GM21423 (cell line): Measurements from ENCODE around the gene GIMAP2.
A peak's percentile ranks its signal among the peaks of the same experiment; 100 is the strongest.

Experiments
- ATAC-seq: cut with Tn5 transposase; IDR thresholded peaks from one replicate; pipeline ENCODE4 v1.9.1; 2021; ENCODE audit warnings: mild to moderate bottlenecking, moderate library complexity; ENCODE audit not compliant: unreplicated experiment

The GIMAP2 gene

DNA sequence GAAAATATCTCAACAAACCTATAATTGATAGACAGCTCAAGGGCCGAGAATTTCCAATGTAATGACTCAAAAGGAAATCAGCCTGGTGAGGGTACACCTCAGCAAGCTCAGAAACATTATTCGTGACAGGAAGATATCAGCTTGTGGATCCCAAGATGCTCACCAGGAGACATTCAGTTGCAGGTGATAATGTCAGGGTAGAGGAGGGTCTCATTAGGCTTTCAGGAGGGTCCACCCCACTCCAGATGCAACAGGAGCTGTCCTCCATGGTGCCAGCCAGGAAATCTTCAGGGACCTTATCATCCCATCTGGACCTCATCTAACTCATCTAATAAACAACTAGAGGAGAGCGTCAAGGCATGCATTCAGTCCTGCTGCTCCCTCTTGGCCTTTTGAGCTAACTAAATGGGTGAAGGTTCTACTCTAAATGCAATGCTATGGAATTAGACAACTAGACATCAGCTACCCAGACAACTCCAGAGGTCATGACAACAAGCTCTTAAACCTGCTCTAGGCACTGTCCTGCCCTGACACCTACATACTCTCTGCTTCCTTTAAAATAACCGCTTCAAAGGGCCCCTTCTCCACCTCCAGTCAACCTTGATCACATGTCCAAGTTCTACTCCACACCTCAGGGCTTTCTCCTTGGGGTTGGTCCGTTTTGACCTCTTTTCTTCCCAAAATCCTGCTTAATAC, 47.4 kb downstream of the GIMAP2 start:
- ATAC-seq, result no peak

DNA sequence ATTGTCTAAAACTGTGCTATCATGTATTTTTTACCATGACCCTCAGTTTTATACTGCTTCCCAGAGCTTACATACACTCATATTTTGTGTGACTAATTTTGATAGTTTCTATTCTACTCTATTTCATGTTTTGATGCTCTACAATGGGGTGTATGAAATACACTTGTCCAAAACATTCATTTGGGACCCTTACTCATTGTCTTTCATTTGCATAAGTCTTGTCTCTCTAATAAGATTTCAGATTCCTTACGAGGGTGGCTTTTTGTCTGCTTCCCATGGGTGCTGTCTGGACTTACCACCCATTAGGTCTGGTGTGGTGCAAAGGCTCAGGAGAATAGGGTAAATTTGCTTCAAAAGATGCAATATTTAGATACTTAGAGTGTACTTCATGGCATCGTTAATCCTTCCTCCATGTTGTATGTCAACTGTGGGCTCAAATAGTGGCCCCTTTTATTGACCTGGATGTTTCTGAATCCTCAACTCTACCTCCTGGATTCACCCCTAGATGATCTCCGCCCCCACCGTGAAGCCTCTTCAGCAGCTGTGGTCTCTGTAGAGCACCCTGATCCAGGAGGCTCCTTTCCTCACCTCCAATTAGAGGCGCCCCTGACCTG, 48.1 kb downstream of the GIMAP2 start:
- no peak for ATAC-seq

DNA sequence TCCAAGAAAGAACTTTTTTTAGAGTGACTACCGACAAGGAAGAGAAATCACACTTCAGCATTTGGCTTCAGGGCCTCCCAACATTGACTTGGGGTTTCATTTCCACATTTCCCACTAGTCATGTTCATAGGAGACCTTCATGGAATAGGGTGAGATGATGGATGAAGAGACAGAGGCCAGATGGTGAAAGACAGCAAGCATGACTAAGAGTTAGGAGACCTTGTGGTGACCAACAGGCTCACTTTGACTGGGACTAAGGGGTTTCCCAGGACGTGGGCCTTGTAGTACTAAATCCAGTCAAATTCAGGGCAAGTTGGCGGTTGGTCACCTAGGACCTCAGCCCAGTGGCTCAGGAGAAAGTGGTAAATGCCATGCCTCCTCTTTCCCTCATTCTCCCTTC, 48.7 kb downstream of the GIMAP2 start:
- ATAC-seq, result no peak

DNA sequence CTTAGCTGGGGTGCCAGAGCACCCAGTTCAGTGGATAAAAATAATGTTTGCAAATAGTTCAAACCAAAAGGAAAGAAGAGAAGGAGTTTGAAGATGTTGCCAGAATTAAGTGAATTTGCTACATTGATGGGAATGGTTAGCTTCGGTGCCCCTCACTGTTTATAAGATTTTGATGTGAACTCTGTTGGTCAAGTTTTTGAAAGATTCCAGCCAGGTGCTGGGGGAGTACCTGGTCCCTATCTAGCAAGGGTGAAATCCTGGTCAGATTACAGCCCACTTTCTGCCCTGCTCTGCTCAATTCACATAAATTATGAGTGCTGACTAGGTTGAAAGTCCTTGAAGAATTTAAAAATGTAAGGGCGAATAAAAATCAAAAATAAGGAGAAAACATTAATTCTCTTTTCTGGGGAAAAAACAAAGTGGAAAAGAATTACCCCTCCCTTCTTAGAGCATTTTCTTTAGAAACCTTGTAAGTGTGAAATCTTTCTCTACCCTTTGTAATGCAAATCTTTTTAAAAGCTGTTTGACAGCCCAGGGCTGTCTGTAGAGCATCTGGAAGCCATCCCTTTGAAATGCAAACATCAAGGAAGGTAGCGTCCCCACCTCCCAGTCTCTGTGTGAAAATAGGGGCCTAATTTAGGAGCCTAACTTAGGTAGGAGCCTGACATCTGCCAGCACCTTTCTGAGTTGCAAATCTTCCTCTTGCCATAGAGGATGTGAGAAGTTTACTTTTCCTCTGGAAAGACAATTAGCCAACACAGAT, 50.3 kb downstream of the GIMAP2 start:
- ATAC-seq, result no peak

GRCh38 chr7:150736864-150737263, 51.4 kb downstream of the GIMAP2 start:
- peak; percentile 12 for ATAC-seq

- peak; percentile 67 for ATAC-seq
Measured at GRCh38 chr7:150737265-150738055, 52.0 kb downstream of the GIMAP2 start, which contains the start of gene GIMAP5. Gene GIMAP5, plus strand, starts transcription at chr7:150737418. Its CDS starts 3,467 bp downstream, at chr7:150740885.

DNA sequence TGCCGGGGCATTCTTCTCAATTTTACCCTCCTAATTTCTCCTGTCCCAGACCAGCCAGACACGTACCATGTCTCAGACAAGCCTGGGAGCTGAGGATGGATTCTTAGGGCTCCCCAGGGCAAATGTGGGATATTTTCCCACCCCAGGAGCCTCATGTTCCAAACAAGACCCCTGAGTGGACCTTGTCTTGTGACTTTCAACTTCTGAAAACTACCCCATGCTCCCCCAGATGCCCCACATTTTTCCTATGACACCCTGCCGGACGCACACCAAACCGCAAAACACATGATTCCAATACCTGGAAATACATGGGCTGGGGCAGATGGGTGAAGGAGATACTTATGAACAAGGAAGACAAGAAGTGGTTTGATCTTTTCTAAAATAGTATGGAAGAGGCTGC, 52.6 kb downstream of the GIMAP2 start:
- ATAC-seq, result no peak

DNA sequence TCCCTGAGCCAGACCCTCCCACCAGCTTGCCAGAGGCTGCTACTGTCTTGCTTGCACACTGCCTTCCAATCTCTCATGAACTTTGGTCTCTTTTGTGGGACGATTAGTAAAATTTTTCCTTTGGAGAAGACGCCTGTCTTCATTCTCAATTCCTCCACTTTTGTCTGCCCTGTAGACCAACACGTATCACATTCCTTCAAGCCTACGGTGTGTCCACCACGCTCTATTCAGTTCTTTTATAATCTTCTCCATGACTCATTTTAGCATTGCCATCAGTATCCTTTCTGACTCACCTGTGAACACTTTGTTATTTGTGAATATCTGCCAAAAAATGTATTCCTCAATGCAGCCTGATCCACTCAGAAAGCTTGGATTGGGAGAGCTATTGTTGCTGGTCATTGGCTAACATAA, 53.1 kb downstream of the GIMAP2 start:
- ATAC-seq, result no peak

DNA sequence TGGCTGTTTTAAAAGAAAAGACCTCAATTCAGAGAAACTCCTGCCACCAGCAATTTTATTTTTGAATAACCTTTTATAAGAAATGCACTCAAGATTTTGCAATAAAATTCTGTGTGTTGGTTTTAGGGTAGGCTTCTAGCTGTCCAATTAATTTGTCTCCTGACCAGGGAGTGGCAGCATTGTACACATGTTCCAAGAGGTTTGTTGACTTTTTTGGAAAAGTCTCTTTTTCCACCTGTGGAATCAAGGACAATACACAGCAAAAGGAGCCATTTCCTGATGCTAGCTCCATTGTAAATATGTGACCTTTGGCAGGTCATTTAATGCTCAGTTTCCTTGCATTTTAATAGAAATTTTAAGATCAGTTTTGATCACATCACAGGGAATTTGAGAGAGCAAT, 53.5 kb downstream of the GIMAP2 start:
- ATAC-seq, result no peak

DNA sequence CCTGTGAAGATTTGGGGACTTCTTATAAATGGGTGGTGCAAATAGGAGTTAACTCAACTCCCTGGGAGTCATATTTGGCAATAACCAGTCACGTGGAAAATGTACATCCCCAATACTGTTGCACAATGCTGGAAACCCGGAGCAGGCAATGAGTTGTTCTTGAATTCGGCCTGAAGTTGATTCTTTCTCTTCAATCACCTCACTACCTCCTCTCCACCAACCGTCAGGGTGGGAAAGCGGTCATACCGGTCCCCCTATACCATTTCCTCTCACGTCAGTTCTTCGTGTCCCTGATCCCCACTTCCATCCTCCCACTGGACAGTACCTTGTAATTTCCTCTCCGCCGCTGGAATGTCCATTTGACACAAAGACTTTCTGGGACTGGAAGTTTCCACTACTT, 54.5 kb downstream of the GIMAP2 start:
- no peak for ATAC-seq

GRCh38 chr7:150742286-150742968, 56.9 kb downstream of the GIMAP2 start:
- no peak for ATAC-seq
